NCI-H748 treated with DMSO at 0.1 percent for 48 hours (cell line): ENCODE data around the gene CCR3.

Source experiments
- DNase-seq: peaks from one replicate; lab custom pipeline; 2025; lab: John Stamatoyannopoulos, UW

The CCR3 gene

DNA sequence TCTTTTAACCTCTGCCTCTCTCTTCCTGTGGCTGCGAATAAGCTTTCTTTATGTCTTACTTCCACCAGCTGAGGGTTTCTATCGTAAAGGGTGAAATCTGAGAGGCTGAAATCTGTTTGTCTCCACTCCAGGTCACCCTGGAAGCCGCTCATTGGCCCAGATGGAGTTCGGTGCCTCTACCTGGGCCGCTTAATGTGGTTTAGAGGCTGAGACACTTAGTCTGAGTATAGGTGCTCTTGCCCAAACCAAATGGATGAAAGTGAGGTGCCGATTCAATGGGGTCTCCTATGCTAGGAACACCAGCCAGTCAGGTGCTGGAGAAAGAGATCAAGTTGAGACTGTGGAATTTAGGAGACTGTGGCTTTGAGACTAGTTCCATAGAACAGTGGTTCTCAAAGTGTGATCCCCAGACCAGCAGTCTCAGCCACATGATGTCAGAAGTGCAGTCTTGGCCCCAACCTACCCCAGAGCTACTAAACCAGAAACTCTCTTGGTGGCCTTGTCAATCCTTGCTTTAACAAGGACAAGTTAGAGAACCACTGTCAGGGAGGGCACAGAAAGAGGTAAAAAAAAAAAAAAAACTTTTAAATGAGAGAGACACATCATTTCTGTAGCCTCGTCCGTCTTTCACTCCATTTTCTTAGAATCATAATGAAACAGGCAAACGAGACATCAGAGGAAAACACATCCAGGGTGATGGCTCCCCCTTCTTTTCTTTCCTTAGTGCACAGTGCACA, 56.8 kb downstream of the CCR3 start:
- DNase-seq: no peak

DNA sequence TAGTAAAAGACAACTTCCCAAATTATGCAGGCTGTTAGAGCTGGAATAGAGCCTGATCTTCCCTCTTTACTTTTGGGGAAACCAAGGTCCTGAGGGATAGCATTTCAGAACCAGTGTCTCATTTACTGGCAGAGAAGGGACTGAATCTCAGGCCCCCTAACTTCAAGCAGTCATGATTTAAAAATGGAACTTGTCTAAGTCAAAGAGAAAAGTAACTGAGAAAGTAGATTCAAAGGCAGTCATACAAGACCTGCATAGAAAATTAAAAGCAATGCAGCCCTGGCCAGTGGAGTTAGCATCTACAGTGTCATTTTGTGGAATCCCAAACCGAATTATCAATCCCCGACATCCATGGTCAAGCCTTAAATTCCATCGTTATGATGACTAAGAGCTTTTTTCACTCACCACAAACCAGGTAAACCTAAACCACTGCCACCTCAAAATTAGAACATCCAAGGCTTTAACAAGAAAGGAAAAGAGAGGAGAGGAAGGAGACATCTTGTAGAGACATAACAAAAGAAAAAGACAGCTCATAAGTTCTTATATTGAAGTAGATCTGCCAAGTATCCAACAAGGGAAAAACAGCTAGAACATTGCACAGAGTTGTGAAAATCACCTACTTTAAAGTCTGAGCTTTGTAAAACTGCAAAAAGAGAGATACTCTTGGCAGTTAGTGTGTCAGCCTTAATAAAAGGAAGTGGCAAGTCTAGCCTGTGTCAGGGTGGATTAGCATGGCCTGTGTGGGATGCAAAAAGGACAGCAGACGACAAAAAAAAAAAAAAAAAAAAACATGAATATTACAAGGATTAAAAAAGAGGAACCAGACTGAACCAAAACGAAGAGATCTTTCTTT, 57.6 kb downstream of the CCR3 start:
- DNase-seq: no peak

DNA sequence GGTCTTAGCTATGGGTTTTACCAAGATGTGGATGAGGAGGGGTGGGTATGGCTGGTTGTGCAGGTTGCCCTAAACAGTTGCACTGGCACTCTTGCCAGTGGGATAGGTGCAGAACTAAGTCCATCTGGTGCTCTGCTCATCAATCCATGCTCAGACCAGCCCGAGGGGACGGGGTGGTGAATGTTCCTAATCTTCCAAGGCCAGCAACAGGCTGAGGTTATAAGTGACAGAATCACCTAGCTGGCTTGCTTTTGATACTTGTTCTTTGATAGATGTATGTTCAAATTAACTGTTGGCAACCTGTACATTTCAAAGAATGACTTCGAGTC, 58.2 kb downstream of the CCR3 start:
- no peak for DNase-seq

DNA sequence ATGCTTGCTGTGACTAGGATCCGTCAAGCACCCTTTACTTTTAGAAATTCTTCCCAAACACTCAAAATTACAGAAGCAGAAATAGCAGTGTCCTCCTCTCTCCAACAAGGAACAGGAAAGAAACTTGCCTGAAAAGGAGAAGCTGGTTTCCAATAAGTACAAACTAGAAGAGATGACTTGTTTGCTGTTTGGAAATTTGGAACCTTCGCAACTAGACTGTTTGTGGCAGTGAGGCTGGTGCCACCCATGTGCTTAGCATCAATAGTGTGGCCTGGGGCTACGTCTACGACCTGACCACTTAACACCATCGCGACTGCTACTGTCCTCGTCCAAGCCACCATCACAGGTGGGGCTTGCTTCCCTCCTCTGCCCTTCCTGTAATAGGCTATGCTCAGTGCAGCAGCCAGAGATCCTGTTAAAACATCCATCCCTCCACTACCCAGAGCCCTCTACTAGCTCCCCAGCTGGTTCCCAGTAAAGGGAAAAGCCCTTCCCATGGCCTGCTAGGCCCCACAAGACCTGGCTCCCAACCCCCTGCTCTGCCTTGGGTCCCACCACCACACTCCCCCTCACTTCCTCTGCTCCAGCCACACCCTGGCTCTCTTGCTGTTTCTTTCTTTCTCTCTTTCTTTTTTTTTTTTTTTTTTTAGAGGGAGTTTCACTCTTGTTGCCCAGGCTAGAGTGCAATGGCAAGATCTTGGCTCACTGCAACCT, 59.0 kb downstream of the CCR3 start:
- no peak for DNase-seq

DNA sequence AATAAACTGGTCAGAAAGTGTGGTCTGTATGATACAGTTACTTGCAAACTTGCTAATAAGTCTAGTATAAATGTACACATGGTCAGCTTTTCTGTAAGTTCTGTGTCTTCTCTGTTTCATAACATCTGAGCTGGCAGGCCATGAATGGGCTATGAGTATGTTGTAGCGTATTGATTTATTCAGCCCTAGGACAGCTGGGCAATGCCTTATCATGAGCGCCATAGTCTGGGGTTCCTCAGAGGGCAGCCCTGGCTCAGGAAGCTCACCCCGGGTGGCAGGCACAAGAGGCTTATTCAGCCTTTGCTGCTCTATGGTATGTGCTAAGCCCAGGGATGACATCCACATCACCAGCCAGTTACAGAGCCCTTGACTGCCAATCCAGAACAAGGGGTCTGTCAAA, 61.0 kb downstream of the CCR3 start:
- DNase-seq: no peak

DNA sequence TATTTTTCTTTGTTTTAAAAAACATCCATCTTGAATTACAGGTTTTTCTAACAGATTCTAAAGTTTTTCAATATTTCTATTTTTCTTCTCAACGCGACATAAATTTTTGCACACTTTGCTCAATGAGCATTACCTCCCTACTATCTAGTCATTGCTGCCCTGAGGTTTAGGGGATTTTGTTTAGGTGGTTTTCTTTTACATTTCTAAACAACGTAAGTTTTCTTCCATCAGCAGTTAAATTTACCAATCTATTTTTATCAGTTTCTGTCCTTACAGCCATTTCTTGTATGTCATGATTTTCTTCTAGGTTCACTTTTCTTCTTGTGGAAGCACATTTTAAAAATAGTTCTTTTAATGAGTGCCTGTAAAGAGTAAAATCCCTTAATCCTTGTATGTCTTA, 62.5 kb downstream of the CCR3 start:
- no peak for DNase-seq

DNA sequence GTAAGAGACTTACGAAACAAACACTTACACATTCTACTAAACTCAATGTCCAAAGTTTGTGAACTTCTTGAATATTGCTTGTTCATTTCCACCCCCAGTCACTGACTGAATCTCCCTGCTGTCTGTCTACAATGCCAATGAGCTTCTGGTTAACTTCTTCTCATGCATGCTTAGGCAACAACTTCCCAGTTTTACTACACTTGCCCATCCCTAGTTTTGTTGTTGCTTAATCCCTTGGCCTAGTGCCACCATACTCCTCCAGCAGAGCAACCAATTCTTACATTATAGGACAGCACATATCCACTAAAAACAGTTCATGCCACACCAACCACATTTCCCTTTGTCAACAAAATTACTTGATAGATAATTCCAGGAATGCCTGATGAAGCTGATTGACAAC, 70.7 kb downstream of the CCR3 start:
- DNase-seq: no peak

DNA sequence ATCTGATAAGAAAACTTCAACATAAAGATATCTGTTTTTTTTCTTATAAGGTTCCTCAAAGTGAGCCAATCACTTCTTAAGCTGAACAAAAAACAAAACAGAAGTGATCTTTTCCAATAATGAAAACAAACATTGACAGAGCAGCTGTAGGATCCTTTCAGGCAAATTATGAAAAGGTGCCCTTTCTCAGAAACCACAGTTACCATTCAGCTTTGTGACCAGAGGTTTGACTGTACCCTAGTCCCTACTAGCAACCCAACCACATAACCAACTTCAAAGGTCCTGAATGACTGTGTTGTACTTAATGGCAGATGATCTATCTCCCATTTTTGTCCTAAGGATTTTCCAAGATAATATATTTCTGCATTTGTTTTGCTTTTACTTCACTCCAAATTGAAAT, 72.3 kb downstream of the CCR3 start:
- DNase-seq: no peak

DNA sequence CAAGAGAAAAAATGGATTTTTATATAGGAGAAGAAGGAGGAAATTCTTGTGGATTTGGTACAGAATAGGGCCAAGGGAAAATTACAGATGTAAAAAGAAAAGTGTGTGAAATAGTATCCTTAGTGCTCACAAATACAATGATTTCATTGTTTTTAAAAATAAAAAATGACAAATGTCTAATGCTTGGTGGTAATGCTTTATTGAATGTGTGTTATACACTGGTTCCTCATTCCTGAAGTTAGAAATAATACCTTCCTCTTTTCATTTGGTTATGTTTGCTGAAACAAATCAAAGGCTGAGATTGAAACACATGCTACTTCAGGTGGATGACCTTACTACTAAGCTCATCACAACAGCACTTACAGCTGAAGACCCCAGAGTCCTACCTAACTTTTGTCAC, 73.9 kb downstream of the CCR3 start:
- no peak for DNase-seq
